Esophagus muscularis mucosa (tissue), 4 donors: ENCODE measurements around the gene SUPT20H. TPM values are rescaled to one million over a fixed set of nuclear protein-coding genes. Genes with fewer than 3 reads are reported as not detected.

Experiments used
- DNase-seq: peaks from one replicate; pipeline ENCODE4 v3.0.0-alpha.2; 2017; ENCODE audit errors: extremely low spot score
- H3K27ac ChIP-seq, 4 donors: fragments of 200-600 bp; sonication (generic); replicated peaks in 1 of 4; 1 replicate in 3 of 4; 2 replicates in 1 of 4; pipeline ENCODE4 v1.5.1; 2016 to 2019; ENCODE audit warnings: mild to moderate bottlenecking in 1 of 4
- H3K27me3 ChIP-seq, 4 donors: fragments of 200-600 bp; sonication (generic); one replicate each; pipeline versions ENCODE4 v1.5.1 to v1.6.0; 2016 to 2019
- H3K36me3 ChIP-seq, 4 donors: fragments of 200-600 bp; sonication (generic); one replicate each; pipeline ENCODE4 v1.5.1; 2016 to 2019
- H3K4me1 ChIP-seq, 4 donors: fragments of 200-600 bp; sonication (generic); one replicate each; pipeline ENCODE4 v1.5.1; 2016 to 2019
- H3K4me3 ChIP-seq, 4 donors: fragments of 200-600 bp; sonication (generic); 1 replicate in 2 of 4; 2 replicates in 2 of 4; pipeline ENCODE4 v1.5.1; 2016 to 2019; ENCODE audit warnings: mild to moderate bottlenecking in 4 of 4, moderate library complexity in 1 of 4
- H3K9me3 ChIP-seq, 4 donors: fragments of 200-600 bp; sonication (generic); 1 replicate in 3 of 4; 2 replicates in 1 of 4; pipeline ENCODE4 v1.5.1; 2016 to 2019
- EP300 ChIP-seq: sonication (generic); formaldehyde crosslinking; IDR thresholded peaks from one replicate; pipeline ENCODE4 v1.6.1; 2017; ENCODE audit warnings: antibody characterized with exemption
- POLR2A ChIP-seq: fragments of 450-650 bp; IDR thresholded peaks from one replicate; pipeline ENCODE4 v1.6.1; 2017; ENCODE audit warnings: antibody characterized with exemption, moderate library complexity, mild to moderate bottlenecking, low read depth
- POLR2AphosphoS5 ChIP-seq, 2 donors: sonication (generic); formaldehyde crosslinking; IDR thresholded peaks; one replicate each; pipeline ENCODE4 v1.6.1; 2017; ENCODE audit warnings: antibody characterized with exemption in 2 of 2
- WGBS: methylation state at CpG from one replicate; pipeline ENCODE4 v1.1.5; 2018; 5-methylcytosine and 5-hydroxymethylcytosine counted together
- intact Hi-C: fragments of 100-400 bp; cut with DNase I; formaldehyde crosslinking; loops from one replicate; pipeline ENCODE4 v1.15.1; 2023
- total RNA-seq, 4 donors: library from RNA; depleted of rRNA; stranded (reverse); fragments of >200 nt; gene quantifications; one replicate each; pipeline versions ENCODE4 v1.1.0 to v1.2.1, GENCODE V29; 2016
- TF ChIP-seq, protein P1 (sequence below), 3 experiments: fragments of 200-600 bp in 2 of 3; fragments of 450-650 bp in 1 of 3; sonication (generic) in 2 of 3; IDR thresholded peaks; one replicate each; pipeline ENCODE4 v1.5.1; 2017 to 2019; ENCODE audit warnings: antibody characterized with exemption in 3 of 3, mild to moderate bottlenecking in 2 of 3, moderate library complexity in 1 of 3

The SUPT20H gene
- total RNA-seq, 4 donors from 2014 or later, result 23.0 to 37.4 (median 31.7) TPM

DNA sequence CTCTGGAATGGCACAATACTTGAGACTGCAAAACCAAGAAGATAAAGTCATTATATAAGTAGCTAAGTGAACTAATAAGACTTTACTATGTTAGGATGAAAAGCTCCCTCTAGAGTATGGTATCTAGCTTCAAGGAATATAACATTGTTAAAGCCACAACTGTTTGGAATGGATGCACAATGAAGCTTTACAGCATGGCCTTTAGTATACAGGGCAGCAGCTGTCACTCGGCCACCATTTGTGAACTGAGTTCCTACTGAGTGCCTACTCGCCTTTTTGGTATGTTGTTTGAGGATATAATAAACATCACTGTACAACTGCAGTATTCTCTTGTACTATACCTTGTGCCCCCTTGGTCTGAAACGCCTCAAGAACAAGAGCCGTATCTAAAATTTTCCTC is 67.1 kb downstream of the SUPT20H start:
- peaks cover 0 to 4% (median 2%) of the 10 kb centered on the region in 4 donors for H3K4me1 ChIP-seq
- intact Hi-C loops, result no loop called here
- no peak overlapping the region for H3K4me3 ChIP-seq
- H3K36me3 ChIP-seq, result peaks cover 40 to 83% (median 75%) of the 10 kb centered on the region in 4 donors
- H3K27ac ChIP-seq, result no peak overlapping the region
- DNase-seq, result no peak
- no peaks in the 10 kb centered on the region for H3K9me3 ChIP-seq
- 93% methylated on average over 4 of the region's 4 CpGs for WGBS
- TF ChIP-seq, protein P1, sequence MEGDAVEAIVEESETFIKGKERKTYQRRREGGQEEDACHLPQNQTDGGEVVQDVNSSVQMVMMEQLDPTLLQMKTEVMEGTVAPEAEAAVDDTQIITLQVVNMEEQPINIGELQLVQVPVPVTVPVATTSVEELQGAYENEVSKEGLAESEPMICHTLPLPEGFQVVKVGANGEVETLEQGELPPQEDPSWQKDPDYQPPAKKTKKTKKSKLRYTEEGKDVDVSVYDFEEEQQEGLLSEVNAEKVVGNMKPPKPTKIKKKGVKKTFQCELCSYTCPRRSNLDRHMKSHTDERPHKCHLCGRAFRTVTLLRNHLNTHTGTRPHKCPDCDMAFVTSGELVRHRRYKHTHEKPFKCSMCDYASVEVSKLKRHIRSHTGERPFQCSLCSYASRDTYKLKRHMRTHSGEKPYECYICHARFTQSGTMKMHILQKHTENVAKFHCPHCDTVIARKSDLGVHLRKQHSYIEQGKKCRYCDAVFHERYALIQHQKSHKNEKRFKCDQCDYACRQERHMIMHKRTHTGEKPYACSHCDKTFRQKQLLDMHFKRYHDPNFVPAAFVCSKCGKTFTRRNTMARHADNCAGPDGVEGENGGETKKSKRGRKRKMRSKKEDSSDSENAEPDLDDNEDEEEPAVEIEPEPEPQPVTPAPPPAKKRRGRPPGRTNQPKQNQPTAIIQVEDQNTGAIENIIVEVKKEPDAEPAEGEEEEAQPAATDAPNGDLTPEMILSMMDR (IDR thresholded peaks at IDR 0.05), result no peak
- TF ChIP-seq POLR2A (no peak), EP300 (no peak), POLR2AphosphoS5 (IDR thresholded peaks at IDR 0.05) (no peak)
- no peaks in the 10 kb centered on the region for H3K27me3 ChIP-seq

DNA sequence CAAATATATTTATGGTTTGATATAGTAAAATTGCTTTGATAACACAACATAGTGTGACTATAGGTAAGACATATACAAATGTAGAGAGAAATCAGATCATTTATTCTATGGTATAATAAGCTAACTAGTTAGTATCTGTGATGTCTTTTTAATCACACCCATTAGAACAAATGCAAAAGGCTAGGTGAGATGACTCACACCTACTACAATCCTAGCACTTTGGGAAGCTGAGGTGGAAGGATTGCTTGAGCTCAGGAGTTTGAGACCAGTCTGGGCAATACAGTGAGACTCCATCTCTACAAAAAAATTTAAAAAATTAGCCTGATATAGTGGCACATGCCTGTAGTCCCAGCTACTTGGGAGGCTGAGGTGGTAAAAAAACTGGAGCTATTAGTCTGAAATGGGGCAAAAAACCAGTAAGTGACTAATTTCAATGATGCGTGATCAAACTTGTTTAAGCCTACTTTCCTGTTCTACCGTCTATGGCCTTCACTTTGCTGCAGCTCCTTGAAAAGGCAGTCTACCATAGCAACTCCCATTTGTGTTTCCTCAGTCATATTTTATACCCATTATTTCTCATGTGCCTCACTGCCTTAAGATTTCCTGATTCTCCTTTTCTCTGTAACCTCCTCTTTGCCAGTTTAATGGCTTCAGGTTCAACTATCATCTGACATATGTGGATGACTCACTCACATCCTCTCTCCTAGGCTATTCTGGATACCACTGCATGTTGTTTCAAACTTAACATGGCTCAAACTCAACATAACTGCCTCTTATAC is 72.8 kb downstream of the SUPT20H start:
- Histone ChIP-seq H3K27ac (no peak overlapping the region), H3K36me3 (peaks cover 48 to 100% (median 86%) of the 10 kb centered on the region in 4 donors), H3K9me3 (no peaks in the 10 kb centered on the region), H3K4me3 (no peak overlapping the region), H3K27me3 (no peaks in the 10 kb centered on the region), H3K4me1 (no peaks in the 10 kb centered on the region)
- DNase-seq, result no peak
- TF ChIP-seq, protein P1 (IDR thresholded peaks at IDR 0.05), result no peak
- TF ChIP-seq POLR2A, result no peak
- TF ChIP-seq EP300, result no peak
- TF ChIP-seq POLR2AphosphoS5 (IDR thresholded peaks at IDR 0.05), result no peak
- WGBS, result 88% methylated on average over 2 of the region's 2 CpGs
- intact Hi-C loops, result no loop called here

- no peak for DNase-seq
- no peaks in the 10 kb centered on the region for H3K9me3 ChIP-seq
- intact Hi-C loops, result loop anchor here (2.0 kb wide), 1 partner anchor 122 kb away; no protein-coding TSS in a partner anchor
- no peaks in the 10 kb centered on the region for H3K27me3 ChIP-seq
- H3K36me3 ChIP-seq, result peaks cover 19 to 75% (median 47%) of the 10 kb centered on the region in 4 donors
- H3K4me3 ChIP-seq, result no peak overlapping the region
- no peak overlapping the region for H3K27ac ChIP-seq
- WGBS, result 26% methylated on average over 6 of the region's 6 CpGs
- no peak for TF ChIP-seq POLR2A
- TF ChIP-seq EP300, result no peak
- TF ChIP-seq POLR2AphosphoS5 (IDR thresholded peaks at IDR 0.05), result no peak
- TF ChIP-seq, protein P1 (IDR thresholded peaks at IDR 0.05), result peak; percentile 55 to 64 (median 63)
- H3K4me1 ChIP-seq, result no peaks in the 10 kb centered on the region
These were observed 78.2 kb downstream of the SUPT20H start for GRCh38 chr13:36981156-36981743.

DNA sequence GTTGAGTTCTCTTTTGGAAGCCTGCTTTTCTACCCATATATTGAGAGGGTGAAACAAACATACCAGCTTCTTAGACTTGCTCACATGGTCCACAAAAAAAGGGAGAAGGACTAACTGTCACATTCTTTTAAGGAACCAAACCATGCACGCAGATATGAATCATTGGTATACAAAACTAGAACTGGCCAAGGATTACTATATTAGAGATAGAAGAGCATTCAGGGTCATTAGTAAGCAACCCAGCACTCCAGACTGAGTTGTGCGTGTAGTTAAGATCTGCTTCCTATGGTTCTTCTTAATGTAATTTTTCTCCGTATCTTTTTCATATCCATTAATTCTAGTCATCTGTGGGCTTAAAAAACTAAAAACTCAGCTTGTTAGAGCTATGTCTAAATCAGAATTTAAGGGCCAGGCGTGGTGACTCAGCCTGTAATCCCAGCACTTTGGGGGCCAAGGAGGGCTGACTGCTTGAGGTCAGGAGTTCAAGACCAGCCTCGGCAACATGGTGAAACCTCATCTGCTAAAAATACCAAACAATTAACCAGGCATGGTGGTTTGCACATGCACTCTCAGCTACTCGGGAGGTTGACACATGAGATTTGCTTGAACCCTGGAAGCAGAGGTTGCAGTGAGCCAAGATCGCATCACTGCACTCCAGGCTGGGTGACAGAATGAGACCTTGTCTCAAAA is 80.0 kb downstream of the SUPT20H start:
- intact Hi-C loops, result loop anchor here (2.0 kb wide), 1 partner anchor 121 kb away; no protein-coding TSS in a partner anchor
- TF ChIP-seq, protein P1 (IDR thresholded peaks at IDR 0.05), result no peak
- TF ChIP-seq POLR2AphosphoS5 (IDR thresholded peaks at IDR 0.05), result no peak
- TF ChIP-seq EP300, result no peak
- TF ChIP-seq POLR2A, result no peak
- H3K4me1 ChIP-seq, result no peaks in the 10 kb centered on the region
- no peaks in the 10 kb centered on the region for H3K27me3 ChIP-seq
- H3K4me3 ChIP-seq, result no peak overlapping the region
- no peak overlapping the region for H3K27ac ChIP-seq
- peaks cover 17 to 74% (median 49%) of the 10 kb centered on the region in 4 donors for H3K36me3 ChIP-seq
- no peak for DNase-seq
- H3K9me3 ChIP-seq, result peaks cover 0 to 4% (median 0%) of the 10 kb centered on the region in 4 donors
- WGBS, result 80% methylated on average over 7 of the region's 7 CpGs
